ENCODE data around the gene QSOX2.
A peak's percentile ranks its signal among the peaks of the same experiment; 100 is the strongest.

Gene QSOX2

DNA sequence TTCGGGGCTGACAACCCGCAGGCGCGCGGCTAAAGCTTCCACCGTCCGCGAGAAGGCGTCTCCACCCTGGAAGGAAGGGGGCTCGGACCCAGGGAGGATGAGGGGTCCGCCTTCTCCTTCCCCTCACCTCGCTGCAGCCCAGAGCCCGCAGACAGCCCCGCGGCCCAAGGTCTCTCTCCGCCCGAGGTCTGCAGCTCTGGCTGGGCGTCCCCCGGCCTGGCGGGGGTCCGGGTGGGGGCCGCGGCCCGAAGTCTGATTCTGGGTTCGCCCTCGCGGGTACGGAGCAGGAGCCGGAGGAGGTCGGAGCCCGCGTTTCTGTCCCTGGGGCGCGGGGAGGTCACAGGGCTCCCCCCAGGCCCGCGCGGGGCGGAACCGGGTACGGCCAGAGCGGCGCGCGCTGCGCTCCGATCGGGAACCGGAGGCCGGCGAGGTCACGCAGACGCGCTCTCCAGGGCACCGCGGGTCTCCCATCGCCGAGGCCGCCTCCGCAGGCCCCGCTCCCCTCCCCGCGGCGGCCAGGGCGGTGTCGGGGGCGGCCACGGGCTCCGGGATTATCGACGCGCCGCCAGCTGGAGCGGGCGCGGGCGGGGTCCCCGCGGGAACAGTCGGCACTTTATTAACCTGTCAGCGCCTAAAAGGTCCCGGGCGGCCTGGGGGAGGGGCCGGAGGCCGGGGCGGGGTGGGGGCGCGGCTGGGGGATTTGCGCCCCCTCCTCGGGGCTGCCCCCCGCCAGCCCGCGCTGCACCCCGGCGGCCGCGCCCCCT, 52.3 kb downstream of the QSOX2 start:
- Mint-ChIP-seq H3K27me3 (peaks cover 88% of the 10 kb centered on the region), H3K4me1 (peaks cover 30% of the 10 kb centered on the region), H3K4me3 (no peak overlapping the region), H3K27ac (no peak overlapping the region), H3K9me3 (no peaks in the 10 kb centered on the region)
- ATAC-seq = no peak
- DNase-seq = no peak

DNA sequence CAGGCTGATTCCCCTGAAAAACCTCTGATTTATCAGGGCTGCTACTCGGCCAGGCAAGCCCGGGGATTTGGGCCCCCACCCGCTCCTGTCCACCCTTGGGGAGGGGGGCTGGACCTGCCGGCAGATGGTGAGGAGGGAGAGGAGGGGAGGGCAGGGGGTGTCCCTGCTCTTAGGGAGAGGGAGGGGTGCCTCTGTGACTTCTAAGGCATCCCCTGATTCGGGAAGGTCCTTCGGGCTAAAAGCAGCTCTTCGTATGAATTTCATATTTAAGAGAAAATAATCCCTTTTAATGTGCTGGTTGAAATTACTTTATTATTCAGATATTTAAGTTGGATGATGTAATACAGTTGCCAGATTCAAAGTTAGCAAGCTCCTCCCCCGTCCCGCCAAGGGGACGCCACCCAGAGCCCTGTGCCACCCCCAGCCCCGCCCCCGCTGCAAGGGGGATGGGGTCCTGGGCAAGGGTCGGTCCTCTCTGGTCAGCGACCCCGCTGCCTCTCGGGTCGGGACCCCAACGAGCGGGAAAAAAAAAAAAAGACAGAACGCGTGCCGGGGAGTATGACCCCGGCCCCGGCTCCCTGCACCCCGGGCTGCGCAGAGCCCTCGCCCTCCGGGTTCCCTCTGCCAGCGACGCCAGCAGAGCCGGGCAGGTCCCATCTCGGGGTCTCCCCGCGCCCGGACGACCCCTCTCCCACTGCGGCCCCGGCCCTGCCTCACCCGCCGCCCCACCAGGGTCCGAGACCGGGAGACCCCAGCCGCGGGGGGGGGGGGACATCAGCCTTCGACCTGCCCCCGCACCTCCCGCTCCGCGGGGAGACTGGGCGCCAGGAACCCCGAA, 53.1 kb downstream of the QSOX2 start:
- peaks cover 22% of the 10 kb centered on the region for H3K4me1 Mint-ChIP-seq
- H3K27ac Mint-ChIP-seq = peak overlapping the region in 1 of 2 donors; percentile 46
- peaks cover 88% of the 10 kb centered on the region for H3K27me3 Mint-ChIP-seq
- H3K9me3 Mint-ChIP-seq = no peaks in the 10 kb centered on the region
- DNase-seq (no peak), ATAC-seq (peak; percentile 21)
- peak overlapping the region; percentile 26 to 33 for H3K4me3 Mint-ChIP-seq

DNA sequence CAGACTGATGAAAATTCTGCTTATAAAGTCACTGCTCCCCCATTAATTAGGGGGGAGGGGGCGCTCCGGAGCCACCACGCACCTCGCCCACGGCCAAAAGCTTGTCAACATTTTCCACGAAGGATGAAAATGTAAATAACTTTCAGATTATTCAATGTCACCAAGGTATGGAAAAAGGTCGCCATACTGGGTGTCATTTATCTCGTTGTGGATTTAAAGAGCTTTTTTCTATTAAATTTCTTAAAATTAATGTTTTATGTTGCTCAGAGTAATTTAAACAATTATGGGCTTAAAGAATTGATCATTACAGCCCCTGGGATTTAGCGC, 53.7 kb downstream of the QSOX2 start:
- ATAC-seq (no peak), DNase-seq (no peak)
- peak overlapping the region; percentile 46 to 90 for H3K27ac Mint-ChIP-seq
- H3K4me1 Mint-ChIP-seq = peaks cover 17% of the 10 kb centered on the region
- H3K27me3 Mint-ChIP-seq = peaks cover 88% of the 10 kb centered on the region
- peak overlapping the region in 1 of 2 donors; percentile 29 for H3K4me3 Mint-ChIP-seq
- H3K9me3 Mint-ChIP-seq = no peaks in the 10 kb centered on the region

- ATAC-seq (peak; percentile 13), DNase-seq (no peak)
- peaks cover 11% of the 10 kb centered on the region for H3K4me1 Mint-ChIP-seq
- peak overlapping the region; percentile 46 to 90 for H3K27ac Mint-ChIP-seq
- H3K9me3 Mint-ChIP-seq = no peaks in the 10 kb centered on the region
- H3K4me3 Mint-ChIP-seq = peak overlapping the region in 1 of 2 donors; percentile 29
- H3K27me3 Mint-ChIP-seq = peaks cover 88% of the 10 kb centered on the region
Measured at GRCh38 chr9:136191099-136191959, 54.3 kb downstream of the QSOX2 start.

GRCh38 chr9:136190656-136191055, 55.0 kb downstream of the QSOX2 start:
- no peaks in the 10 kb centered on the region for H3K9me3 Mint-ChIP-seq
- no peak overlapping the region for H3K4me3 Mint-ChIP-seq

DNA sequence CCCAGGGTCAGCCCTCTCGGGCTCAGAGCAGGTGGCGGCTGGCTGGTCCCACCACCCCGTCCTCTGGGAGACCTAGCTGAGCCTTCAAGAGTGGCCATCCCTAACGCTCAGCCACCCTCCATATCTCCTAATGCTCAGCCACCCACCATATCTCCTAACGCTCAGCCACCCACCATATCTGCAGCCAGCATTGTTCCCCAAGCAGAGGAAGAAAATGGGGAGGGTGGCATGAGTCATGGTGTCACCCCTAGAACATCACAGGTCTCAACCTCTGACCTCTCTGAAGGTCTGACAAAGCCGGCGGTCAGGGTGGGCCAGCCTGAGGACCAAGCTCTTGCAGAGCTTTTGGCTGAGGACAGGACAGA, 55.4 kb downstream of the QSOX2 start:
- no peaks in the 10 kb centered on the region for H3K9me3 Mint-ChIP-seq
- DNase-seq (no peak), ATAC-seq (no peak)
- no peak overlapping the region for H3K27ac Mint-ChIP-seq
- no peak overlapping the region for H3K4me3 Mint-ChIP-seq
- peaks cover 85% of the 10 kb centered on the region for H3K27me3 Mint-ChIP-seq
- H3K4me1 Mint-ChIP-seq = peaks cover 6% of the 10 kb centered on the region

More at GRCh38 chr9:136190656-136191055, 55.0 kb downstream of the QSOX2 start:
- no peak overlapping the region for H3K27ac Mint-ChIP-seq
- H3K4me1 Mint-ChIP-seq = peaks cover 6% of the 10 kb centered on the region
- DNase-seq (no peak), ATAC-seq (no peak)
- peaks cover 86% of the 10 kb centered on the region for H3K27me3 Mint-ChIP-seq

DNA sequence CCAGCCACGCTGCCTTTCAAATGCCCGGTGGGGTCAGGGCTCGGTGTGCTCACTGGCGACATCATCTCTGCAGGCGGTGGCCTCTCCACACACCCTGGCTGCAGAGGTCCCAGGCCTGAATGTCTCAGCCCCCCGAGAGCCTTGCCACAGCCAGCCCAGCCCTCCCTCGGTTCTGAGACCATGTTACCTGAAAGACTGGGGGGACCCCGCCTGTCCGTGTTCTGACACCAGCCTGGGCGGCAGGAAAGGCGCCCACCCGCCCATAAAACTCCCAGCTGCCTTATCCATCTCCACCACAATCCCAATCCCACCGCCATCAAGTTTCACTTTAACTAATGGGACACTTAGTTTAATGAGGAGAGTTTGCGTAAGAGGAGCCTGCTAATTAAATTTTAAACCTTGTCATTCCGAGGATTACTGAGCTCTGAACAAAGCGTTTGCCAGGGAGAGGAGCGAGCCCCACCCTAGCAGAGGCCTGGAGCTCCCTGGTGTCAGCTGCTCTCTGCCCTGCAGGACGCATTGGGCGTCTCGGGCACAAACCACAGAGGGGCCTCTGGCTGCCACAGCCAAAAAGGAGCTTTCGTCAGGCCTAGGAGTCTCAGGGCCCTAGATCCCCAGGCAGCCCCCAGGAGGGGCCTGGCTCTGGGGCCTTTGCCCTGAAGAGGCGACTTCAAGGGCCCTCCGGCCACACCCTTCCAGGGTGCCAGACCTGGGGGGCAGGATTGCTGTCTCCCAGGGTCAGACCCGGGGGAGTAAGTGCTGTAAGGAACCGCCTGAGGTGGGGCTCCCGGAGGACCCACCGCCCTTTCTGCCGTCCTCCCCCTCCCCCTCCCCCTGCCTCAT, 56.0 kb downstream of the QSOX2 start:
- peaks cover 85% of the 10 kb centered on the region for H3K27me3 Mint-ChIP-seq
- H3K4me3 Mint-ChIP-seq = no peak overlapping the region
- H3K4me1 Mint-ChIP-seq = peaks cover 6% of the 10 kb centered on the region

GRCh38 chr9:136187683-136188586, 57.7 kb downstream of the QSOX2 start:
- H3K27me3 Mint-ChIP-seq = peaks cover 75% of the 10 kb centered on the region
- no peak for ATAC-seq
- H3K9me3 Mint-ChIP-seq = no peaks in the 10 kb centered on the region
- DNase-seq = no peak
- no peak overlapping the region for H3K4me3 Mint-ChIP-seq
- H3K4me1 Mint-ChIP-seq = peaks cover 6% of the 10 kb centered on the region
- no peak overlapping the region for H3K27ac Mint-ChIP-seq

More for the DNA sequence above, 56.0 kb downstream of the QSOX2 start:
- ATAC-seq (no peak), DNase-seq (no peak)
- no peaks in the 10 kb centered on the region for H3K9me3 Mint-ChIP-seq
- no peak overlapping the region for H3K27ac Mint-ChIP-seq

DNA sequence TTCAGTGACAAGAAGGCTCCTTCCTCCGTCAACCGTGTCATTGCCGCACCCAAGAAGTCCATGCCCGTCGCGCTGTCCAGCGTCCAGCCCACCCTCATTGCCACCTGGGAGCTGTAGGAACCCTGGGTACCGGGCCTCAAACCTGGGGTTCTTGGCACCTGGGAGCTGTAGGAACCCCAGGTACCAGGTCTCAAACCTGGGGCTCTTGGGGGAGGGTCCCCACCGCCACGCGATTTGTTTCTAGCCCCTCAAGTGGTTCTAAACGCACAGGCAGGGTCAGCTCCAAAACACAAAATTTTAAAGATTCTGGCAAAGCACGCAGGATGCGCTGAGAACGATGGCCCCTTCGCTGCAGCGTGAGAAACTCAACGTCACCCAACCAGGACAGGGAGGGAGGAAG, 58.4 kb downstream of the QSOX2 start:
- H3K4me1 Mint-ChIP-seq = peaks cover 6% of the 10 kb centered on the region

GRCh38 chr9:136186386-136186785, 59.2 kb downstream of the QSOX2 start:
- peaks cover 60% of the 10 kb centered on the region for H3K27me3 Mint-ChIP-seq
- H3K27ac Mint-ChIP-seq = no peak overlapping the region
- DNase-seq (no peak), ATAC-seq (no peak)
- H3K4me3 Mint-ChIP-seq = no peak overlapping the region
- H3K9me3 Mint-ChIP-seq = no peaks in the 10 kb centered on the region
- peaks cover 1% of the 10 kb centered on the region for H3K4me1 Mint-ChIP-seq

More for the DNA sequence above, 58.4 kb downstream of the QSOX2 start:
- peaks cover 68% of the 10 kb centered on the region for H3K27me3 Mint-ChIP-seq
- H3K27ac Mint-ChIP-seq = no peak overlapping the region
- DNase-seq = no peak
- H3K4me3 Mint-ChIP-seq = no peak overlapping the region
- ATAC-seq = no peak
- H3K9me3 Mint-ChIP-seq = no peaks in the 10 kb centered on the region

DNA sequence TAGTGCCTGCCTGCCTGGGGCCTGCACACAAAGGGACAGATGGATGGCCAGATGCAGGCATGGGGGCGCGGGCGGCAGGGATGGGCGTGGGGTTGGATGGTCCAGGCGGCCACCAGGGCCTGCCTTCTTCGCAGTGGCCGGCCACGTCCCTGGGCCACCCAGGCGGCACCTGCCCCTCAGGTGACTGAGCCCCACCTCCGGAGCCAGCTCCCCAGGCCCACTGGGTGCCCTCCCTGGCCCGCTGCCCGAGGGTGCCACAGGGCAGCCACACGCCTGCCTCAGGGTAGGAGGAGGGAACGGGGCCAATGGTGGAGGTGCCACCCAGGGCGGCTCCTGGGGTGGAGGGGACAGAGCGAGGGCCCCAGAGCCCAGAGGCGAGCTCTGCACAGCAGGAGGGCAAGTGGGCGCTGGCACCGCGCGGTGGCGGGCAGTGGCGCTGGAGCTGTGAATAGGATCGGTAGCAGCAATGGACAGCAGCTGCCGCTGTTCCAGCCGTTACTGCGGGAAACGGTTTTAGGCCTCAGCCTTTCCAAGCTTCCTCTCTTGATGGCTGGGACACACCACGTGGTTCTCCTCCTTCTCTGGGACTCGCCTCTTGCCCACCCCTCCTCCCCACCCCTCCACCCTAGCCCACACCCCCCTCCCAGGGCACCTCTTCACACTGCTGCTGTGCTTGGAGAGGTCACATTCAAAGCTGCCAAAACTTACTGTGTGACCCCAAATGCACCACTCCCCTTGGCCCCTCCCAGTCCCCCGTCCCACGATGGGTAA, 59.8 kb downstream of the QSOX2 start:
- ATAC-seq (peak; percentile 40), DNase-seq (no peak)
- no peak overlapping the region for H3K27ac Mint-ChIP-seq
- H3K4me1 Mint-ChIP-seq = no peaks in the 10 kb centered on the region
- H3K9me3 Mint-ChIP-seq = no peaks in the 10 kb centered on the region
- H3K27me3 Mint-ChIP-seq = peaks cover 54% of the 10 kb centered on the region
- H3K4me3 Mint-ChIP-seq = no peak overlapping the region

GRCh38 chr9:136185066-136185465, 60.5 kb downstream of the QSOX2 start:
- DNase-seq = no peak
- H3K4me1 Mint-ChIP-seq = no peaks in the 10 kb centered on the region
- H3K9me3 Mint-ChIP-seq = no peaks in the 10 kb centered on the region
- H3K4me3 Mint-ChIP-seq = no peak overlapping the region
- H3K27me3 Mint-ChIP-seq = peaks cover 46% of the 10 kb centered on the region
- no peak overlapping the region for H3K27ac Mint-ChIP-seq
- ATAC-seq = no peak

DNA sequence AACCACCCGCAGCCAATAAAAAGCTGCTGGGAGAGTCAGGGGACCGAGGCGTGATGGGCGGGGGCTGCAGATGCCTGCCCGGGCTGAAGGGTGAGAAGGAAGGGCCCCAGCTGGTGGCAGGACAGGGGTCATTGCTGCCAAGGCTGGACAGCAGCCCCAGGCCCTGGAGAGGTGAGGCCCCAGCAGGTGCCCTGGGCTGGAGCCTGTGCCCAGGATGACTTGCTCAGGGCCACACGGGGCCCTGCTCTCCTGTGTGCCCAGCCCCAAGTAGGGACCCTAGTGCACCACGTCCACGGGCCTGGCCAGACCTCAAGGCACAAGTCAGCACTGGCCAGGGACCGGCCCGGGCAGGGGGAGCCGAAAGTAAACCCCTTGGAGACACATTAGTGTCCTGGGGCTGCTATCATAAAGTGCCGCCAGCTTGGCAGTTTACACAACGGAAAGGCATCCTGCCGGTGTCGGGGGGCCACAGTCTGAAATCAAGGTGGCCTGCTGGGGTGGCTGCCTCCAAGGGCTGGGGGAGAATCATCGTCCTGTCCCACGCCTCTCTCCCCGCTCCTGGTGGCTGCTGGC, 62.7 kb downstream of the QSOX2 start:
- H3K9me3 Mint-ChIP-seq = no peaks in the 10 kb centered on the region
- peaks cover 31% of the 10 kb centered on the region for H3K27me3 Mint-ChIP-seq
- no peaks in the 10 kb centered on the region for H3K4me1 Mint-ChIP-seq
- no peak overlapping the region for H3K4me3 Mint-ChIP-seq
- ATAC-seq (no peak), DNase-seq (no peak)
- no peak overlapping the region for H3K27ac Mint-ChIP-seq
